ENCODE measurements around the gene MBNL2.

- TF ChIP-seq CTCF (conservative IDR thresholded peaks at IDR 0.05; ENCODE audit: low read length) (no peak), EZH2phosphoT487 (IDR thresholded peaks at IDR 0.05; ENCODE audit: borderline replicate concordance, low read depth, low read length) (no peak)
Measured at GRCh38 chr13:97387890-97388289, 165.8 kb downstream of the MBNL2 start.

Data from OCI-LY7 (cell line).